BLaER1 treated with 17β-estradiol and CSF1 and Interleukin-3, amounts not matched to agents 10 nM and 100 nM (cell line): ENCODE data around the gene GBP4.
A peak's percentile ranks its signal among the peaks of the same experiment; 100 is the strongest.

ENCODE experiments used
- H3K27ac ChIP-seq, 11 experiments: shearing (Covaris generic); formaldehyde crosslinking; 2 replicates each; pipeline ENCODE4 v1.8.1; 2022
- H3K27me3 ChIP-seq, 11 experiments: shearing (Covaris generic); formaldehyde crosslinking; 2 replicates each; pipeline ENCODE4 v1.8.1; 2022
- H3K36me3 ChIP-seq, 11 experiments: shearing (Covaris generic); formaldehyde crosslinking; 2 replicates each; pipeline ENCODE4 v1.8.1; 2022
- H3K4me1 ChIP-seq, 10 experiments: shearing (Covaris generic); formaldehyde crosslinking; 2 replicates each; pipeline ENCODE4 v1.8.1; 2022
- H3K4me2 ChIP-seq, 11 experiments: shearing (Covaris generic); formaldehyde crosslinking; 2 replicates each; pipeline ENCODE4 v1.8.1; 2022
- H3K4me3 ChIP-seq, 10 experiments: shearing (Covaris generic); formaldehyde crosslinking; 2 replicates each; pipeline ENCODE4 v1.8.1; 2022
- H3K9ac ChIP-seq, 11 experiments: shearing (Covaris generic); formaldehyde crosslinking; 2 replicates each; pipeline ENCODE4 v1.8.1; 2022
- H3K9me3 ChIP-seq, 11 experiments: shearing (Covaris generic); formaldehyde crosslinking; replicated peaks in 1 of 11; 2 replicates each; pipeline ENCODE4 v1.8.1; 2022
- H4K20me1 ChIP-seq, 11 experiments: shearing (Covaris generic); formaldehyde crosslinking; 2 replicates each; pipeline ENCODE4 v1.8.1; 2022
- Cebpa-rat ChIP-seq, 11 experiments: shearing (Covaris generic); IDR thresholded peaks; 2 replicates each; pipeline ENCODE4 v1.8.1; 2022

The GBP4 gene

GRCh38 chr1:89201106-89201794 lies 2.5 kb upstream of the GBP4 start:
- Histone ChIP-seq H3K27me3 (peaks cover 21 to 35% (median 28%) of the 10 kb centered on the region in 11 experiments), H4K20me1 (no peaks in the 10 kb centered on the region), H3K36me3 (no peaks in the 10 kb centered on the region), H3K9me3 (peaks cover 23 to 35% (median 29%) of the 10 kb centered on the region in 11 experiments), H3K9ac (no peak overlapping the region), H3K27ac (no peak overlapping the region; a peak in 1 of 22 replicates), H3K4me1 (peaks cover 15 to 43% (median 37%) of the 10 kb centered on the region in 10 experiments), H3K4me2 (peak overlapping the region in 9 of 11 experiments; percentile 22 to 80 (median 54); a peak in 17 of 22 replicates), H3K4me3 (no peak overlapping the region)
- no peak for TF ChIP-seq Cebpa-rat (IDR thresholded peaks at IDR 0.05)

GRCh38 chr1:89200663-89201062 lies 1.9 kb upstream of the GBP4 start:
- H3K4me2 ChIP-seq = peak overlapping the region in 9 of 11 experiments; percentile 22 to 80 (median 54); a peak in 18 of 22 replicates
- peaks cover 19 to 29% (median 25%) of the 10 kb centered on the region in 11 experiments for H3K9me3 ChIP-seq
- no peaks in the 10 kb centered on the region for H3K36me3 ChIP-seq
- H3K27me3 ChIP-seq = peaks cover 21 to 38% (median 28%) of the 10 kb centered on the region in 11 experiments
- no peak for TF ChIP-seq Cebpa-rat (IDR thresholded peaks at IDR 0.05)
- no peak overlapping the region for H3K4me3 ChIP-seq
- H4K20me1 ChIP-seq = no peaks in the 10 kb centered on the region
- H3K9ac ChIP-seq = no peak overlapping the region
- H3K4me1 ChIP-seq = peaks cover 15 to 43% (median 37%) of the 10 kb centered on the region in 10 experiments
- no peak overlapping the region; a peak in 1 of 22 replicates for H3K27ac ChIP-seq

- H3K9ac ChIP-seq = no peak overlapping the region
- H4K20me1 ChIP-seq = no peaks in the 10 kb centered on the region
- H3K36me3 ChIP-seq = no peaks in the 10 kb centered on the region
- H3K4me2 ChIP-seq = peak overlapping the region; percentile 72 to 96 (median 83); a peak in 21 of 22 replicates
- peaks cover 21 to 38% (median 28%) of the 10 kb centered on the region in 11 experiments for H3K27me3 ChIP-seq
- peaks cover 9 to 19% (median 14%) of the 10 kb centered on the region in 11 experiments for H3K9me3 ChIP-seq
- no peak for TF ChIP-seq Cebpa-rat (IDR thresholded peaks at IDR 0.05)
- H3K4me1 ChIP-seq = peaks cover 15 to 43% (median 37%) of the 10 kb centered on the region in 10 experiments
- peak overlapping the region in 1 of 10 experiments; percentile 56; a peak in 2 of 20 replicates for H3K4me3 ChIP-seq
- H3K27ac ChIP-seq = peak overlapping the region in 2 of 11 experiments; percentile 54 to 55; a peak in 1 of 22 replicates
Observed at GRCh38 chr1:89199525-89200031, 836 bp upstream of the GBP4 start.

GRCh38 chr1:89198081-89198480 lies 661 bp downstream of the GBP4 start:
- Histone ChIP-seq H3K27me3 (peaks cover 21 to 38% (median 28%) of the 10 kb centered on the region in 11 experiments), H3K4me3 (peak overlapping the region; percentile 50 to 72 (median 63)), H3K4me2 (peak overlapping the region; percentile 72 to 96 (median 83)), H3K9ac (peak overlapping the region; percentile 49 to 73 (median 64); a peak in 17 of 22 replicates), H4K20me1 (no peaks in the 10 kb centered on the region), H3K9me3 (peaks cover 0 to 6% (median 3%) of the 10 kb centered on the region in 11 experiments; a peak in 6 of 22 replicates), H3K36me3 (no peaks in the 10 kb centered on the region), H3K4me1 (peaks cover 15 to 43% (median 37%) of the 10 kb centered on the region in 10 experiments), H3K27ac (peak overlapping the region in 3 of 11 experiments; percentile 41 to 55 (median 54); a peak in 5 of 22 replicates)
- TF ChIP-seq Cebpa-rat (IDR thresholded peaks at IDR 0.05) = no peak

- no peak overlapping the region for H3K4me2 ChIP-seq
- no peaks in the 10 kb centered on the region for H3K36me3 ChIP-seq
- TF ChIP-seq Cebpa-rat (IDR thresholded peaks at IDR 0.05) = no peak
- no peak overlapping the region for H3K4me3 ChIP-seq
- H3K9ac ChIP-seq = no peak overlapping the region
- peaks cover 0 to 6% (median 0%) of the 10 kb centered on the region in 11 experiments; a peak in 5 of 22 replicates for H3K9me3 ChIP-seq
- peaks cover 21 to 38% (median 28%) of the 10 kb centered on the region in 11 experiments for H3K27me3 ChIP-seq
- peaks cover 15 to 30% (median 26%) of the 10 kb centered on the region in 10 experiments for H3K4me1 ChIP-seq
- no peak overlapping the region for H3K27ac ChIP-seq
- no peaks in the 10 kb centered on the region for H4K20me1 ChIP-seq
Observed at GRCh38 chr1:89195476-89195875, 3.3 kb downstream of the GBP4 start.

- Histone ChIP-seq H3K27ac (no peak overlapping the region), H3K9ac (no peak overlapping the region), H4K20me1 (no peaks in the 10 kb centered on the region), H3K9me3 (no peaks in the 10 kb centered on the region), H3K4me1 (no peaks in the 10 kb centered on the region), H3K4me2 (no peak overlapping the region), H3K27me3 (peaks cover 0 to 3% (median 0%) of the 10 kb centered on the region in 11 experiments; a peak in 4 of 22 replicates), H3K36me3 (no peaks in the 10 kb centered on the region; a peak in 2 of 22 replicates), H3K4me3 (no peak overlapping the region)
- TF ChIP-seq Cebpa-rat (IDR thresholded peaks at IDR 0.05) = no peak
Observed at GRCh38 chr1:89191314-89191713, 7.4 kb downstream of the GBP4 start.

GRCh38 chr1:89190017-89190416 lies 8.7 kb downstream of the GBP4 start:
- no peak overlapping the region for H3K4me3 ChIP-seq
- no peak for TF ChIP-seq Cebpa-rat (IDR thresholded peaks at IDR 0.05)
- H3K4me2 ChIP-seq = no peak overlapping the region

GRCh38 chr1:89179343-89179742 lies 19.4 kb downstream of the GBP4 start:
- no peak for TF ChIP-seq Cebpa-rat (IDR thresholded peaks at IDR 0.05)
- Histone ChIP-seq H3K9me3 (peaks cover 9 to 17% (median 13%) of the 10 kb centered on the region in 11 experiments; a peak in 21 of 22 replicates), H3K4me1 (no peaks in the 10 kb centered on the region), H3K4me3 (no peak overlapping the region), H3K27ac (no peak overlapping the region), H3K9ac (no peak overlapping the region), H3K4me2 (no peak overlapping the region), H3K27me3 (no peaks in the 10 kb centered on the region), H3K36me3 (peaks cover 0 to 13% (median 0%) of the 10 kb centered on the region in 11 experiments; a peak in 4 of 22 replicates), H4K20me1 (no peaks in the 10 kb centered on the region)

More at GRCh38 chr1:89190017-89190416, 8.7 kb downstream of the GBP4 start:
- no peaks in the 10 kb centered on the region; a peak in 2 of 22 replicates for H3K36me3 ChIP-seq
- H3K27ac ChIP-seq = no peak overlapping the region
- H3K4me1 ChIP-seq = no peaks in the 10 kb centered on the region
- no peaks in the 10 kb centered on the region for H3K27me3 ChIP-seq
- no peak overlapping the region for H3K9ac ChIP-seq
- H4K20me1 ChIP-seq = no peaks in the 10 kb centered on the region
- H3K9me3 ChIP-seq = no peaks in the 10 kb centered on the region

- H3K9me3 ChIP-seq = no peaks in the 10 kb centered on the region
- no peak overlapping the region for H3K4me2 ChIP-seq
- H3K9ac ChIP-seq = no peak overlapping the region
- no peaks in the 10 kb centered on the region for H4K20me1 ChIP-seq
- H3K4me3 ChIP-seq = no peak overlapping the region
- no peak for TF ChIP-seq Cebpa-rat (IDR thresholded peaks at IDR 0.05)
- no peaks in the 10 kb centered on the region for H3K36me3 ChIP-seq
- no peaks in the 10 kb centered on the region for H3K27me3 ChIP-seq
- no peaks in the 10 kb centered on the region for H3K4me1 ChIP-seq
- no peak overlapping the region for H3K27ac ChIP-seq
Observed at GRCh38 chr1:89176971-89177370, 21.8 kb downstream of the GBP4 start.
